H1 (cell line): ENCODE results near the gene ATP2C1. TPM values are rescaled to one million over a fixed set of nuclear protein-coding genes. Genes with fewer than 3 reads are reported as not detected.

Experiments used
- CTCF ChIA-PET: fragments of 300-600 bp; sonication (Branson Sonifier 250); formaldehyde crosslinking; loops from one replicate; lab custom pipeline; 2021; ENCODE audit not compliant: partially characterized antibody; lab: Charles Lee
- POLR2A ChIA-PET: fragments of 300-600 bp; sonication (Branson Sonifier 250); formaldehyde crosslinking; loops from one replicate; lab custom pipeline; 2021; ENCODE audit warnings: inconsistent platforms; ENCODE audit not compliant: partially characterized antibody; lab: Charles Lee
- DNase-seq, 2 experiments: peaks; one replicate each; pipeline versions ENCODE4 v3.0.0 to v3.0.0-alpha.2; 2010 to 2022; ENCODE audit warnings: low spot score in 2 of 2, low read depth in 1 of 2, mixed read lengths in 1 of 2
- FAIRE-seq: peaks from 2 replicates; lab custom pipeline; 2011; peaks lifted over from hg19 to GRCh38; lab: Jason Lieb, UNC
- H2AFZ ChIP-seq: 2 replicates; pipeline ENCODE4 v1.8.1; 2012; ENCODE audit warnings: low read length, inconsistent platforms
- H2AK5ac ChIP-seq: 2 replicates; pipeline ENCODE4 v1.6.1; 2013; ENCODE audit warnings: low read depth, low read length
- H2BK120ac ChIP-seq: replicated peaks from 2 replicates; pipeline ENCODE3; 2013; ENCODE audit warnings: low read depth, low read length, inconsistent platforms
- H2BK12ac ChIP-seq: 2 replicates; pipeline ENCODE4 v1.6.1; 2013; ENCODE audit warnings: low read depth, low read length
- H2BK15ac ChIP-seq: 2 replicates; pipeline ENCODE4 v1.6.1; 2013; ENCODE audit warnings: low read length
- H2BK20ac ChIP-seq: 2 replicates; pipeline ENCODE4 v1.6.1; 2013; ENCODE audit warnings: low read length
- H2BK5ac ChIP-seq: 2 replicates; pipeline ENCODE4 v1.6.1; 2013; ENCODE audit warnings: low read depth, low read length
- H3K14ac ChIP-seq: 2 replicates; pipeline ENCODE4 v1.6.1; 2013; ENCODE audit warnings: inconsistent platforms; ENCODE audit not compliant: insufficient read length
- H3K18ac ChIP-seq: 2 replicates; pipeline ENCODE4 v1.6.1; 2013; ENCODE audit warnings: low read length; ENCODE audit errors: extremely low read depth
- H3K23ac ChIP-seq: 2 replicates; pipeline ENCODE4 v1.6.1; 2013; ENCODE audit warnings: inconsistent platforms; ENCODE audit not compliant: insufficient read length
- H3K23me2 ChIP-seq: 2 replicates; pipeline ENCODE4 v1.6.1; 2013; ENCODE audit warnings: low read depth, low read length
- H3K27ac ChIP-seq: 2 replicates; pipeline ENCODE4 v1.6.1; 2011; ENCODE audit warnings: low read depth, low read length, inconsistent platforms
- H3K27me3 ChIP-seq, 4 experiments: replicated peaks in 1 of 4; 1 replicate in 1 of 4; 2 replicates in 3 of 4; pipeline versions ENCODE4 v1.6.1 to v1.8.1; 2011 to 2013; ENCODE audit warnings: low read length in 3 of 4, mild to moderate bottlenecking in 3 of 4, inconsistent platforms in 2 of 4, mixed read lengths in 2 of 4, moderate library complexity in 1 of 4; ENCODE audit not compliant: control insufficient read depth in 3 of 4, insufficient read depth in 3 of 4; ENCODE audit errors: extremely low read depth in 1 of 4
- H3K36me3 ChIP-seq, 4 experiments: 2 replicates each; pipeline versions ENCODE4 v1.6.1 to v1.8.1; 2011 to 2013; ENCODE audit warnings: mild to moderate bottlenecking in 4 of 4, low read length in 3 of 4, moderate library complexity in 2 of 4, control low read depth in 1 of 4, inconsistent platforms in 1 of 4; ENCODE audit not compliant: insufficient read depth in 4 of 4, control insufficient read depth in 2 of 4
- H3K4ac ChIP-seq: replicated peaks from 2 replicates; pipeline ENCODE3; 2013; ENCODE audit warnings: low read length, low read depth, mixed read lengths, inconsistent platforms; ENCODE audit not compliant: insufficient read length
- H3K4me1 ChIP-seq, 4 experiments: replicated peaks in 1 of 4; 1 replicate in 1 of 4; 2 replicates in 3 of 4; pipeline versions ENCODE4 v1.6.1 to v1.8.1; 2011 to 2013; ENCODE audit warnings: low read length in 3 of 4, inconsistent platforms in 2 of 4, mixed read lengths in 1 of 4; ENCODE audit not compliant: insufficient read depth in 4 of 4, control insufficient read depth in 3 of 4
- H3K4me2 ChIP-seq, 2 experiments: 2 replicates each; pipeline versions ENCODE4 v1.6.1 to v1.8.1; 2011 to 2013; ENCODE audit warnings: low read depth in 2 of 2, low read length in 2 of 2, control low read depth in 1 of 2, inconsistent platforms in 1 of 2, mild to moderate bottlenecking in 1 of 2; ENCODE audit not compliant: insufficient read depth in 1 of 2
- H3K4me3 ChIP-seq, 4 experiments: fragments of 200-600, 300-600 bp in 1 of 4; sonication (generic), shearing (Covaris generic), sonication (Bioruptor Twin) in 1 of 4; 2 replicates each; pipeline versions ENCODE4 v1.5.1 to v1.8.1; 2011 to 2016; ENCODE audit warnings: low read length in 4 of 4, low read depth in 3 of 4, control low read depth in 2 of 4, inconsistent platforms in 2 of 4, mild to moderate bottlenecking in 2 of 4, mixed read lengths in 1 of 4, moderate library complexity in 1 of 4; ENCODE audit not compliant: insufficient read depth in 2 of 4; ENCODE audit errors: extremely low read depth in 1 of 4
- H3K56ac ChIP-seq: replicated peaks from 2 replicates; pipeline ENCODE3; 2013; ENCODE audit warnings: low read depth, mild to moderate bottlenecking, mixed read lengths, low read length, inconsistent platforms; ENCODE audit not compliant: insufficient read length
- H3K79me1 ChIP-seq: 2 replicates; pipeline ENCODE4 v1.6.1; 2013; ENCODE audit warnings: low read depth, low read length, control low read depth
- H3K79me2 ChIP-seq, 2 experiments: 2 replicates each; pipeline versions ENCODE4 v1.6.1 to v1.8.1; 2012 to 2013; ENCODE audit warnings: low read length in 2 of 2, mild to moderate bottlenecking in 2 of 2, inconsistent platforms in 1 of 2; ENCODE audit not compliant: insufficient read depth in 2 of 2, control insufficient read depth in 1 of 2
- H3K9ac ChIP-seq, 4 experiments: replicated peaks in 1 of 4; 1 replicate in 1 of 4; 2 replicates in 3 of 4; pipeline versions ENCODE4 v1.6.1 to v1.8.1; 2011 to 2013; ENCODE audit warnings: low read depth in 3 of 4, low read length in 3 of 4, control low read depth in 2 of 4, mild to moderate bottlenecking in 2 of 4, moderate library complexity in 2 of 4, inconsistent platforms in 1 of 4; ENCODE audit errors: extremely low read depth in 1 of 4
- H3K9me3 ChIP-seq, 2 experiments: 2 replicates each; pipeline versions ENCODE4 v1.6.1 to v1.8.1; 2012 to 2013; ENCODE audit warnings: mild to moderate bottlenecking in 2 of 2, moderate library complexity in 2 of 2, control low read depth in 1 of 2, inconsistent platforms in 1 of 2, low read depth in 1 of 2, low read length in 1 of 2, mixed read lengths in 1 of 2; ENCODE audit not compliant: insufficient read depth in 2 of 2
- H4K20me1 ChIP-seq, 2 experiments: replicated peaks in 1 of 2; 2 replicates each; pipeline versions ENCODE3 to v1.8.1; 2011 to 2013; ENCODE audit warnings: inconsistent platforms in 2 of 2, low read length in 2 of 2, mild to moderate bottlenecking in 1 of 2; ENCODE audit not compliant: insufficient read depth in 2 of 2, control insufficient read depth in 1 of 2
- H4K5ac ChIP-seq: 2 replicates; pipeline ENCODE4 v1.6.1; 2013; ENCODE audit warnings: low read length, low read depth, mixed read lengths, inconsistent platforms; ENCODE audit not compliant: insufficient read length
- H4K8ac ChIP-seq: 2 replicates; pipeline ENCODE4 v1.8.0; 2013; ENCODE audit warnings: mild to moderate bottlenecking, moderate library complexity, low read length, inconsistent platforms; ENCODE audit not compliant: insufficient read depth; ENCODE audit errors: extremely low read depth
- H4K91ac ChIP-seq: replicated peaks from 2 replicates; pipeline ENCODE3; 2013; ENCODE audit warnings: low read length, mixed read lengths, inconsistent platforms; ENCODE audit not compliant: insufficient read length
- ATF3 ChIP-seq: IDR thresholded peaks from 2 replicates; pipeline ENCODE4 v1.6.1; 2011; ENCODE audit warnings: low read depth, mild to moderate bottlenecking, low read length; ENCODE audit not compliant: insufficient read depth
- BACH1 ChIP-seq: IDR thresholded peaks from 2 replicates; pipeline ENCODE4 v1.6.1; 2012; ENCODE audit warnings: low read length, improper control_type of control experiment
- CBX5 ChIP-seq: fragments of 300-800, 300-1000 bp; sonication (generic); IDR thresholded peaks from 2 replicates; pipeline ENCODE4 v1.7.1; 2016; ENCODE audit warnings: antibody characterized with exemption, low read length, low read depth
- FOSL1 ChIP-seq: IDR thresholded peaks from 2 replicates; pipeline ENCODE4 v1.6.1; 2011; ENCODE audit warnings: mild to moderate bottlenecking, low read depth, low read length, moderate library complexity; ENCODE audit not compliant: insufficient read depth
- GTF2F1 ChIP-seq: IDR thresholded peaks from 2 replicates; pipeline ENCODE4 v1.6.1; 2012; ENCODE audit warnings: low read depth, low read length, improper control_type of control experiment, borderline replicate concordance
- HDAC6 ChIP-seq: IDR thresholded peaks from one replicate; pipeline ENCODE4 v1.7.1; 2012; ENCODE audit warnings: low read depth, mild to moderate bottlenecking, inconsistent platforms, low read length, moderate library complexity
- JUN ChIP-seq: IDR thresholded peaks from 2 replicates; pipeline ENCODE4 v1.6.1; 2011; ENCODE audit warnings: low read depth, mild to moderate bottlenecking, improper control_type of control experiment, low read length
- KDM4A ChIP-seq: IDR thresholded peaks from one replicate; pipeline ENCODE4 v1.7.1; 2012; ENCODE audit warnings: low read depth, mild to moderate bottlenecking, moderate library complexity, low read length, inconsistent platforms; ENCODE audit not compliant: severe bottlenecking
- RAD21 ChIP-seq, 2 experiments: IDR thresholded peaks in 1 of 2; conservative IDR thresholded peaks in 1 of 2; 2 replicates each; pipeline ENCODE4 v1.6.1; 2011; ENCODE audit warnings: low read depth in 2 of 2, low read length in 2 of 2, improper control_type of control experiment in 1 of 2, inconsistent platforms in 1 of 2, mild to moderate bottlenecking in 1 of 2, moderate library complexity in 1 of 2
- TAF7 ChIP-seq: optimal IDR thresholded peaks from 2 replicates; pipeline ENCODE3; 2011; ENCODE audit warnings: low read depth, mild to moderate bottlenecking, inconsistent platforms, low read length, moderate library complexity, borderline replicate concordance
- WGBS, 2 experiments: shearing (Covaris generic) in 1 of 2; methylation state at CpG; one replicate each; pipeline versions ENCODE4 v1.1.6 to v1.1.7; 2013 to 2015; ENCODE audit warnings: low lambda C conversion rate in 2 of 2, mixed read lengths in 2 of 2, inconsistent platforms in 1 of 2, low coverage in 1 of 2, missing lambda C conversion rate in 1 of 2; ENCODE audit not compliant: insufficient replicate concordance in 2 of 2, insufficient coverage in 1 of 2, insufficient read length in 1 of 2; ENCODE audit errors: extremely low coverage in 1 of 2, missing lambda C conversion rate in 1 of 2; 5-methylcytosine and 5-hydroxymethylcytosine counted together
- polyA plus RNA-seq, 7 experiments: library from polyadenylated mRNA; depleted of rRNA in 3 of 7; stranded (reverse) in 5 of 7; unstranded in 2 of 7; fragments of >200 nt in 5 of 7; fragments of 200-250 nt in 2 of 7; gene quantifications; 1 replicate in 5 of 7; 2 replicates in 1 of 7; 4 replicates in 1 of 7; pipeline versions ENCODE4 v1.2.1 to v1.2.3, GENCODE V29; 2011 to 2013; ENCODE audit warnings: missing spikeins in 2 of 7, mixed read lengths in 2 of 7
- total RNA-seq: library from RNA; stranded (reverse); fragmentation: NEBNext Ultra II Directional; extraction: Animal tissue kit (Norgen Biotek cat#: 25700); gene quantifications from 2 replicates; pipeline ENCODE4 v1.2.1, GENCODE V29; 2021
- TF ChIP-seq, protein P1 (sequence below), 3 experiments: IDR thresholded peaks; 1 replicate in 2 of 3; 2 replicates in 1 of 3; pipeline versions ENCODE4 v1.5.1 to v1.6.1; 2011; ENCODE audit warnings: low read length in 3 of 3, mild to moderate bottlenecking in 3 of 3, inconsistent platforms in 2 of 3, low read depth in 1 of 3, moderate library complexity in 1 of 3; ENCODE audit not compliant: insufficient read depth in 1 of 3; ENCODE audit errors: control extremely low read depth in 1 of 3

The ATP2C1 gene
- total and polyA plus RNA-seq, 2 of the 8 experiments (the other 6 are each of a cell fraction or from before 2014, with no cell fraction given), result 50.7 to 68.5 TPM

- Histone ChIP-seq H3K79me1 (no peaks in the 10 kb centered on the region), H3K9ac (no peak overlapping the region), H2BK120ac (no peak overlapping the region), H3K79me2 (no peaks in the 10 kb centered on the region), H3K27me3 (no peaks in the 10 kb centered on the region), H4K8ac (no peak overlapping the region), H2BK5ac (no peak overlapping the region), H2BK12ac (no peak overlapping the region), H4K20me1 (no peaks in the 10 kb centered on the region), H3K14ac (no peak overlapping the region), H3K4me3 (no peak overlapping the region), H3K23ac (no peak overlapping the region), H2AFZ (no peak overlapping the region), H3K9me3 (no peaks in the 10 kb centered on the region), H3K36me3 (peaks cover 0 to 8% (median 0%) of the 10 kb centered on the region in 4 experiments; a peak in 2 of 8 replicates), H4K5ac (no peak overlapping the region), H3K18ac (no peak overlapping the region), H2AK5ac (no peak overlapping the region), H4K91ac (no peak overlapping the region), H2BK20ac (no peak overlapping the region), H3K23me2 (peaks cover 8% of the 10 kb centered on the region; the same call in 1 of the 2 replicates), H3K27ac (no peak overlapping the region), H3K56ac (no peak overlapping the region), H3K4ac (no peak overlapping the region), H3K4me2 (no peak overlapping the region), H3K4me1 (peaks cover 0 to 6% (median 1%) of the 10 kb centered on the region in 4 experiments; a peak in 3 of 7 replicates), H2BK15ac (no peak overlapping the region)
- WGBS, 2 experiments, result 94% methylated on average over 3 of the region's 3 CpGs; no CpG with 5 or more reads in 1 of the 2 experiments
- DNase-seq, result no peak
- ChIA-PET CTCF (no interaction called here), POLR2A (no interaction called here)
- TF ChIP-seq, protein P1, sequence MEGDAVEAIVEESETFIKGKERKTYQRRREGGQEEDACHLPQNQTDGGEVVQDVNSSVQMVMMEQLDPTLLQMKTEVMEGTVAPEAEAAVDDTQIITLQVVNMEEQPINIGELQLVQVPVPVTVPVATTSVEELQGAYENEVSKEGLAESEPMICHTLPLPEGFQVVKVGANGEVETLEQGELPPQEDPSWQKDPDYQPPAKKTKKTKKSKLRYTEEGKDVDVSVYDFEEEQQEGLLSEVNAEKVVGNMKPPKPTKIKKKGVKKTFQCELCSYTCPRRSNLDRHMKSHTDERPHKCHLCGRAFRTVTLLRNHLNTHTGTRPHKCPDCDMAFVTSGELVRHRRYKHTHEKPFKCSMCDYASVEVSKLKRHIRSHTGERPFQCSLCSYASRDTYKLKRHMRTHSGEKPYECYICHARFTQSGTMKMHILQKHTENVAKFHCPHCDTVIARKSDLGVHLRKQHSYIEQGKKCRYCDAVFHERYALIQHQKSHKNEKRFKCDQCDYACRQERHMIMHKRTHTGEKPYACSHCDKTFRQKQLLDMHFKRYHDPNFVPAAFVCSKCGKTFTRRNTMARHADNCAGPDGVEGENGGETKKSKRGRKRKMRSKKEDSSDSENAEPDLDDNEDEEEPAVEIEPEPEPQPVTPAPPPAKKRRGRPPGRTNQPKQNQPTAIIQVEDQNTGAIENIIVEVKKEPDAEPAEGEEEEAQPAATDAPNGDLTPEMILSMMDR (IDR thresholded peaks at IDR 0.05; ENCODE audit: control extremely low read depth in 1 of 3, insufficient read depth in 1 of 3, low read depth in 1 of 3, low read length in 3 of 3), result no peak
- TF ChIP-seq JUN, result no peak
- no peak for TF ChIP-seq KDM4A
- no peak for TF ChIP-seq FOSL1
- TF ChIP-seq HDAC6, result no peak
- no peak for TF ChIP-seq TAF7
- no peak for TF ChIP-seq GTF2F1
- TF ChIP-seq RAD21 (IDR thresholded peaks at IDR 0.05 in 1 of 2, conservative IDR thresholded peaks at IDR 0.05 in 1 of 2; ENCODE audit: low read depth in 2 of 2, low read length in 2 of 2), result no peak
- no peak for TF ChIP-seq ATF3
- no peak for TF ChIP-seq BACH1
- TF ChIP-seq CBX5, result no peak
- FAIRE-seq, result no peak
Measured at GRCh38 chr3:131028844-131029243, 135.0 kb downstream of the ATP2C1 start.
